Stromal cell of bone marrow (primary cell): ENCODE data around the gene APLN.

Experiments used
- DNase-seq: peaks from one replicate; pipeline ENCODE4 v3.0.0-alpha.2; 2012; ENCODE audit warnings: low read depth

The APLN gene

DNA sequence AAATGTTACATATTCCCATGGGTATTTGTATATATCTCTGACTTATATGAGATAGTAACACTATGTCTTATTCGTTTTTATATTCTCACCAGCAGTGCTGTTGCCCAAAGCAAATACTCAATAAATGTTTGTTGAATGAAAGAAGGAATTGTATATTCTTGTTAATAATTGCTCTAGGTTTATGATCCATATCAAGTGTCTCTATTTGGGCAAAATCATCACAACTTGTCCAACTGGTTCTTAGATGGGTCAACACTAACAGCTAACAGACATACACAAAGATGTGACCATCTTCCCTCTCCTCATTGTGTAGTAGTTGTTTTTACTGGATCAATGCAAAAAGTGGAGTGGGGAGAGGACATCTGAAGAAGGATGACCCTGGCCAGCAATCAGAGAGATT, 6.6 kb upstream of the APLN start:
- no peak for DNase-seq

DNA sequence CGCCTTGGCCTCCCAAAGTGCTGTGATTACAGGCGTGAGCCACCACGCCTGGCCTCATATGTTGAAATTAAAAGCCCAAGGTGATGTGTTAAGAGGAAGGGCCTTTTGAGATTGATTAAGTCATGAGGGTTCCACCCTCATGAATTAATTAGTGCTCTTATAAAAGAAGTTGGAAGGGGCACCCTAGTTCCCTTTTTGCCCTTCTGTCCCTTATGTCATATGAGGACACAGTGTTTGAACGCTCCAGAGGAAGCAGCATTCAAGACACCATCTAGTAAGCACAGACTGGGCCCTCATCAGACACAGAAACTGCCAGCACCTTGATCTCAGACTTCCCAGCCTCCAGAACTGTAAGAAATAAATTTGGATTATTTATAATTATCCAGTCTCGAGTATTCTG, 5.1 kb upstream of the APLN start:
- DNase-seq: no peak

DNA sequence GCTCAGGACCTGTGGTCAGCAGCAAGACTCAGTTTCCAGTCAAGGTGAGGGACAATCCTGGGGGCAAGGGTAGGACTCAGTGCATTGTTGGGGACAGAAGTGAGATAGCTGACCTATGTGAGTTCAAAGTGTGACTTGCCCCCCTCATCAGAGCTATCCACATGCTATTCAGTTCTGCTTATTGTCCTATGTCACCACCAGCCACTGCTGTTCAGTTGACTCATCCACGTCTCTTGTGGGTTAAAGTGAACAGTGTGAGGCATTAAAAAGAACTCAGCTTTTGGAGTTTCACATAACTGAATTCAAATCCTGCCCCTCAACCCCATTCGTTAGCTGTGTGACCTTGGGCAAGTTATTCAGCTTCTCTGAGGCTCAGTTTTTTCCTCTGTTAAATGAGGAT, 4.4 kb upstream of the APLN start:
- no peak for DNase-seq

DNA sequence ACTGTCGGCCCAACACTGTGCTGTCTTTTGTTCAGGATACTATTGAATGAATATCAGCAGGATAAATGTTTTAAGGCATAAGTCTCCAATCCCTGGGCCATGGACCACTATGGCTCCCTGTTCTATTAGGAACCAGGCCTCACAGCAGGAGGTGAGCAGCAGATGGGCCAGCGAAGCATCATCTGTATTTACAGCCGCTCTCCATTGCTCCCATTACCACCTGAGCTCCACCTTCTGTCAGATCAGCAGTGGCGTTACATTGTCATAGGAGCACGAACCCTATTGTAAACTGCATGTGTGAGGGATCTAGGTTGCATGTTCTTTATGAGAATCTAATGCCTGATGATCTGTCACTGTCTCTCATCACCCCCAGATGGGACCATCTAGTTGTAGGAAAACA, 3.7 kb upstream of the APLN start:
- no peak for DNase-seq

- no peak for DNase-seq
Measured at GRCh38 chrX:129655547-129656249, 942 bp upstream of the APLN start.

DNA sequence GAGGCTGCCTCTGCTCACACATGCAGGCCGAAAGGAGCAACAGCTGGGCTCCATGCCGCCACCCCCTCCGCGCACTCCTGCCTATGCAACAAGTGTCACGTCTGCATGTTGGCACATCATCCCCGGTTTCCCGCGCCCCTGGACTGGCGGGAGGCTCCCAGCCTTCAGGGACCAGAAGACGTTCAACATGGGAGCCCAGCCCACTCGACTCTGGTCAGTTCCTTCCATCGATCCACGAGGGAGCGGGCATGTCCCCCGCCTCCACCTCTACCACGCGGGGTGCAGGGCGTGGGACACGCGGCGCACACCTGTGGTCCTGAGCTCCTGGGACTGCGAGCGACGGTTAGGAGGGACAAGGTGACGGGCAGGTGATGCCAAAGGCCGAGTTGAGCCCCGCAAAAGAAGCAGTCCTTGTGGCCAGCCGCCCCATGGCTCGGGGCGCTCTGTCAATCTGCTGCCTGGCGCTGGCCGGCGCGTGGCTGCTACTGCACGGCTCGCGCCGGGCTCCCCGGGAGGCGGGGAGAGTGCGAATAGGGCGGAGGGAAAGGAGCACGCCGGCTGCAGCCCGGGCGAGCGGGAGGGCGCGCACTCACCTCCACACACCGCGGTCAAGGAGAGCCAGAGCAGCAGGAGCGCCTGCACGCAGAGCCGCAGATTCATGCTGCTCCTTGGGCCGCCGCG, 645 bp downstream of the APLN start:
- no peak for DNase-seq

- no peak for DNase-seq
Measured at GRCh38 chrX:129653181-129653970, 1.4 kb downstream of the APLN start.

DNA sequence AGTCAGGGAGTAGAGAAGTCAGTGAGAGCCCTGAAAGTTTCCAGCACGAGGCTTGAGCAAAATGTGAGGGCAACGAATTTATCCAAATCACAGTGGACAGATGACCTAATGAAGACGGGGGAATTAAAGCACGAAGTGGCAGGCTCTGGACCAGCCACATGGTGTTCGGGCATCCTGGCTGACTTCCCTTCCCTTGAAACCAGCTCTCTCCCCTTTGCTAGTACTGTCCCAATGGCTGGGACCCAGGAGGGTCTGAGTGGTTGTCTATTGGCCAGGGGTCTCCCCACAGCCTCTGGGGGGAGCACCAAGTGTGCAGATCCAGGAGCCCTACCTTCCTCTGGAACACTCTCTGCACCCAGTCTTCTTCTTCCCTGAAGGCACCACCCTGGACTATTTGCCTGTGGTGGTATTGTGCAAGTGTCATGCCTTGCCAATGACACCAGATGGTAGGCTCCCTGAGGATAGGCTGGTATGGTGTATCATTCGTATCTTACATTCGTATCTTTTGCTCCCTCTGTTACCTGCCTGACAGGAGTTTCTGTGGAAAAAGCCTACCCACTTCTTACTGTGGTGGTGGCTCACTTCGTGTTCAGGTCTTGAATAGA, 2.1 kb downstream of the APLN start:
- DNase-seq: no peak

DNA sequence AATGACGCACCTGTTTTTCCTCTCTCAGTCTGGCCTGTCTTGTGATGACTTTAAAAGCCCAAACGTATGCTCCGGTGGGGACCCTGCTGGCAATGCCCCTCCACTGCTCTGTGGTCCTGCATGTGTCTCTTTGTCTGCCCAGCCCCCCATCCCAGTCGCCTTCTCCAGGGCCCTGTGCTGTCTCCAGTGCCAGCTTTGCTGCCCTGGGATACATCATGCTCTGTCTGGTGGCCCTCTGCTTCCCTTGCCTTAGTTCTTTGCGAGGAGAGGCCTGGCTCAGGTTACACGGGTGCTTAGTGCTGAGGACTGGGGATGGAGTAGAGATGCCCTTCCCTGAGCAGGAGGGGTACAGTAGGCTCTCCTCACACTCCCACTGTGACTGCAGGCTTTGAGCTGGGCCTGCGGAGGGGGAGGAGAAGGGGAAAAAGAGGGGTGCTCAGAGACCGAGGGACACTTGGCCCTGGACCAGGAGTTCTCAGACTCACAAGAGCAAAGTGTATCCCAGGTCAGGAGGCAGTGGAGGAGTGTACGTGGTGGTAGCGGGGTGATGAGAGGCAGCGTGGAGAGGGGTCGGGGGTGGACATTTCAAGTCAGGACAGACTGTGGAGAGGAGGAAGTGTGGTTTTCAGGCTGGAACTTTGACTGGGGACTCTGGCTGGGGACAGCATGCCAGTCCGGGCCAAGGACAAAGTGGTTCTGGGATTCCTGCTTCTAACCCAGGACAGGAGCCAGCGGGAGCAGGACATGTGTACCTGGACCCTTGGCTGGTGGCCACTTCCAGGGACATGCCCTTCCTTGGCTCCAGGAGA, 2.8 kb downstream of the APLN start:
- DNase-seq: no peak

DNA sequence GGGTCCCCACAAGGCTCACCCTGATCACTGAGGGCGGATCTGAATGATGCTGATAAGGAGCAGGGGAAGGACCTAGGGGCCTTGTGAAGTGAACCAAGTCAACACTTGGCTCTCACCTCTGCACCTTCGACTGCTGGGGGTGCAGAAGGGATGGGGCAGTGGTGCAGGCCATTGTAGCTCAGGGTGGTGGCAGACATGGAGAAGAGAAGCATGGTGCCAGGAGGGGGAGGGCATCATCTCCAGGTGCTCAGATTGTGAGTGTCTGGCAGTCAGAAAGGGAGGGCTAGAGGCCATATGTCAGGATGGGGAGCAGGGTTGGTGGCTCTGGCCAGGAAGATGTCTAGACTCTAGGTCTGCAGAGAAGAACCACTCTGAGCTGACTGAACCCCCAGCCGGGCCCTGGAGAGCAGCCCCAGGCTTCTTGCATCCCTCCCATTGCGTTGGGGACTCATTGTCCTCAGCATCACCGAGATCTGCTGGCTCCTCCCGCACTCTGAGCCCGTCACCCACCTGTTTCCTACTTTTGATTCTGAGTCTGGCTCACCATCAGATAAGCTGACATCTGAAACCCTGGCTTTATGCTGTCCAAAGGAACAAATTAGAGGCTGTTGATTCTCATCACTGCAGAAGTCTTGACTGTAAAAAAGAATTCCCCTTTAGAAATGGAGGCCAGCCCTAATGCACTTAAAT, 3.8 kb downstream of the APLN start:
- no peak for DNase-seq

DNA sequence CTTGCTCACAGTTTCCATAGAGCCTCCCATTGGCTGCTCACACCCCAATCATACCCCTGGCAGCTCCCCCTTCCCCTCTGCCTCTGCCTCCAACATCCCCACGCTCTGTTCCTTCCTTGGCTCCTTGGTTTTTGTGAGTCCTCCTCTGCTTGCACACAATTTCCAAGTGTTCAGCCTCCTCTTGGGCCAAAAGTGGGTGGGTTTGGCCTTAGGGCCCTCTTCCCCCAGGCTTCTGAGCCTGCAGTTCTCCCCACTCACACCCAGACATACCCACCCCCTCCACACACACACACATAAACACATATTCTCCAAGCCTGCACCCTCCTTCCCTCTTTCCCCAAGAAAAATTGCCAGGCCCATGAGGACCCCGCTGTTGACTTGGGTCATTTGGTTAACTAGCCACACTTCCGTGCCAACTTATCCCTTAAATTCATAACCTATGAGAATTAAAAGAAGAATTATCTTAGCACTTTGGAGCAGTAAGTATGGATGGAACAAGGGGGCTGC, 4.5 kb downstream of the APLN start:
- no peak for DNase-seq

- no peak for DNase-seq
Measured at GRCh38 chrX:129649268-129650182, 5.2 kb downstream of the APLN start.

DNA sequence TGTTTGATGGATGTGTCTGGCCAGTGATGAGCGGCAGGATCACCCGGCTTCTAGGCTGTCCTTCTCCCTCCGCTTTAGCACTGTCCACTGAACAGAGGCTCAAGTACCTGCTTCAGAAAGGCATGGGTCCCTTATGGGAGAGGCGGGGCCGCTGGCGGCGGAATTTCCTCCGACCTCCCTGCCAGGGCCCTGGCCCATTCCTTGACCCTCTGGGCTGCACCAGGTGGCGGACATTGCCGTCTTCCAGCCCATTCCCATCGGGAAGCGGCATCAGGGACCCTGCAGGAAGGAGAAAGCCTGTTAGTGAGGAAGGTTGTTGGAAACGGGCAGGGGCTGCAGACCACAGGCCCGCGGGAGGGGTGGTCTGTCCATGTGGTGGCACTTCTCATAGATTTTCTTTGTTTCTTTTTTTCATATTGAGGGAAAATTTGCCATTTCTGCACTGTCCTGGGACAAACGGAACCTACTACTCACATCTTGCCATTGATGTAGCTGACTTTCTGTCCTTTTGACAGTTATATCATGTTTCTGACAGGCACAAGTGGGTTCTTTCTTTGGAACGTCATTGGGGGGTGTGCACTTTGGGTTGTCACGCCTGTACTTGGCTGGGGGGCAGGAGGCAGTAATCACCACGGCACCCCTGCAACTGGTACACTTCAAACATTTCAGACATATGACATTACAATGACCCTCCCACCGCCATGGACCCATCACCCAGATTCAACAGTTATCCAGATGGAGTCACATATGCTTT, 6.1 kb downstream of the APLN start:
- DNase-seq: no peak

DNA sequence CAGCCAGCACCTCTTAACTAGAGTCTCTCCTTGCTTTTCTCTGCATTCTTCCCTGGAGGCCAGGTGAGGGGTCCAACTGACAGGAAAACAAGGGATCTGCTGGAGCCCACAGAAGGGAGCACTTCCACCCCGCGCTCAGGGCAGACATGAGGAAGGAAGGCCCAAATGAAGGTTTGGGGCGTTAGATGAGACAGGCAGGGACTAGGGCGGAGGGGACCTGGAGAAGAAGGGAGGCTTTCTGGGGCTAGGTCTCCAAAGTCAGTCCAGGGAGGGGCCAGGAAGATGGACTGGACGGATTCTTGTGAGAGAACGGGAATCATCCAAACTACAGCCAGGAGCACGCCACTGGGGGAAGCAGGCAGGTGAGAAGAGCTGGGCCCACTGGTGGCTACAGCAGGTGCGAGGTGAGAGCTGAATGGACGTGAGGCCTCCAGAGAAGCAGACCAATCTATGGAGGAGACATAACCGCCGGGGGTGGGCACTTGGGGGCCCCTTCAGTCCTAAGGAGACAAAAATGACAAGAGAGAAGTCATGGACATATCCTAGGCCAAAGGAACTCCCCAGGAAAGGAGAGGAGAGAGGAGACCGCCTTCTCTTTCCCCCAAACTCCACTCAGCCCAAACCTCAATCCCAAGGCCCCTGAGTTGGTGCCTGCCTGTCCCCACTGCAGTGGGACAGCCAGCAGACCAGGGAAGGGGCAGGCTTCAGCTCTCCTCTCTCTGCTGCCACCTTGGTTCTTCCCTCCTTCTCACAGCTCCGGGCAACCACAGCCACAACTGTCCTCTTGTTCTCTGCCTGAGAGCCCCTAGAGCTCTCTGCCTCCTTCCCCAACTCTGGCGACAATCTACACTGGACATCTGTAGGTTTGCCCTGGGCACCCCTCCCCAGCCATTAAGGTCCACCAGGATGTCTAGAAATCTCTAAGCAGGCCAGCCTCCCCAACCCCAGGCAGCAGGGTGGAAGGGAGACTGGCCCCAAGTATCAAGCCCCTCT, 7.0 kb downstream of the APLN start:
- no peak for DNase-seq

- DNase-seq: no peak
Measured at GRCh38 chrX:129646566-129647417, 8.0 kb downstream of the APLN start.

- DNase-seq: peak; percentile 28
Measured at GRCh38 chrX:129642641-129643040, 12.1 kb downstream of the APLN start.

DNA sequence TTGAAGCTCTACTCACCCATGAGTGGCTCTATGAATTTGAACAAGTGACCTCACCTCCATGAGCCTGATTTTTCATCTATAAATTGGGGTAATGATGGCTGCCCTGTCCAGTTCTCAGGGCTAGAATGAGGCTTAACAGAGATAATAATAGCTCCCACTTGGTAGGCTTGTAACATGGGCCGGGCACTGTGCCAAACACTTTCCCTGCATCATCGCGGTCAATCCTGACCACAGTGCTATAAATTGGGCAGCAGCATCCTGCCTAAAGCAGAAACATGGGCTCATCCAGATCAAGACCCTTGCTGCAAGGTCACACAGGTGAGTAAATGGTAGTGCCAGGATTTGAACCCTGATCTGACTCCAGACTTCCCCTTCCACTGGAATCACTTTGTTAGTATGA, 12.8 kb downstream of the APLN start:
- no peak for DNase-seq
